BE2C (cell line): ENCODE data around the gene DRC7.

Source experiments
- DNase-seq: peaks from one replicate; pipeline ENCODE4 v3.0.0-alpha.2; 2020
- H3K27me3 ChIP-seq: fragments of 250-450 bp; sonication (Bioruptor Pico); 2 replicates; pipeline ENCODE4 v1.5.1; 2020; ENCODE audit warnings: mild to moderate bottlenecking
- H3K36me3 ChIP-seq: fragments of 250-450 bp; sonication (Bioruptor Pico); 2 replicates; pipeline ENCODE4 v1.5.1; 2020; ENCODE audit warnings: mild to moderate bottlenecking
- H3K4me1 ChIP-seq: fragments of 250-450 bp; sonication (Bioruptor Pico); 2 replicates; pipeline ENCODE4 v1.5.1; 2020
- H3K4me3 ChIP-seq: 2 replicates; pipeline ENCODE4 v1.5.1; 2011; ENCODE audit warnings: low read depth, low read length
- H3K9me3 ChIP-seq: fragments of 250-450 bp; sonication (Bioruptor Pico); 2 replicates; pipeline ENCODE4 v1.5.1; 2020
- CTCF ChIP-seq: IDR thresholded peaks from 2 replicates; pipeline ENCODE4 v1.5.1; 2012; ENCODE audit warnings: mild to moderate bottlenecking, low read depth, low read length

The DRC7 gene

GRCh38 chr16:57652695-57653471 lies 41.7 kb upstream of the DRC7 start:
- Histone ChIP-seq H3K27me3 (no peaks in the 10 kb centered on the region), H3K4me3 (no peak overlapping the region), H3K9me3 (no peaks in the 10 kb centered on the region), H3K36me3 (no peaks in the 10 kb centered on the region), H3K4me1 (no peaks in the 10 kb centered on the region)
- no peak for TF ChIP-seq CTCF
- DNase-seq, result no peak

GRCh38 chr16:57653936-57654335 lies 40.7 kb upstream of the DRC7 start:
- no peaks in the 10 kb centered on the region for H3K4me1 ChIP-seq
- H3K4me3 ChIP-seq, result no peak overlapping the region
- H3K27me3 ChIP-seq, result no peaks in the 10 kb centered on the region
- no peaks in the 10 kb centered on the region for H3K9me3 ChIP-seq
- no peaks in the 10 kb centered on the region for H3K36me3 ChIP-seq
- DNase-seq, result peak; percentile 46
- TF ChIP-seq CTCF, result no peak

GRCh38 chr16:57656342-57656955 lies 38.2 kb upstream of the DRC7 start:
- no peaks in the 10 kb centered on the region for H3K4me1 ChIP-seq
- no peak for DNase-seq
- H3K36me3 ChIP-seq, result no peaks in the 10 kb centered on the region
- no peak for TF ChIP-seq CTCF
- H3K27me3 ChIP-seq, result no peaks in the 10 kb centered on the region
- H3K4me3 ChIP-seq, result no peak overlapping the region
- no peaks in the 10 kb centered on the region for H3K9me3 ChIP-seq

GRCh38 chr16:57657228-57657627 lies 37.4 kb upstream of the DRC7 start:
- H3K4me1 ChIP-seq, result no peaks in the 10 kb centered on the region
- no peak overlapping the region for H3K4me3 ChIP-seq
- H3K36me3 ChIP-seq, result no peaks in the 10 kb centered on the region
- TF ChIP-seq CTCF, result no peak
- DNase-seq, result no peak
- H3K9me3 ChIP-seq, result no peaks in the 10 kb centered on the region
- no peaks in the 10 kb centered on the region for H3K27me3 ChIP-seq

GRCh38 chr16:57658130-57658877 lies 36.3 kb upstream of the DRC7 start:
- Histone ChIP-seq H3K9me3 (no peaks in the 10 kb centered on the region), H3K4me3 (no peak overlapping the region), H3K27me3 (no peaks in the 10 kb centered on the region), H3K36me3 (no peaks in the 10 kb centered on the region), H3K4me1 (no peaks in the 10 kb centered on the region)
- DNase-seq, result no peak
- no peak for TF ChIP-seq CTCF
